NOMO-1 (cell line): ENCODE measurements around the gene ACSS1.

Source experiments
- DNase-seq, 2 experiments: peaks; one replicate each; lab custom pipeline; 2025; ENCODE audit not compliant: unreplicated experiment in 2 of 2; lab: John Stamatoyannopoulos, UW

ACSS1 gene

GRCh38 chr20:24980291-24981053 is 77.5 kb downstream of the ACSS1 start:
- DNase-seq, result no peak

- DNase-seq, result no peak
These were observed 78.6 kb downstream of the ACSS1 start for GRCh38 chr20:24979036-24979960.

DNA sequence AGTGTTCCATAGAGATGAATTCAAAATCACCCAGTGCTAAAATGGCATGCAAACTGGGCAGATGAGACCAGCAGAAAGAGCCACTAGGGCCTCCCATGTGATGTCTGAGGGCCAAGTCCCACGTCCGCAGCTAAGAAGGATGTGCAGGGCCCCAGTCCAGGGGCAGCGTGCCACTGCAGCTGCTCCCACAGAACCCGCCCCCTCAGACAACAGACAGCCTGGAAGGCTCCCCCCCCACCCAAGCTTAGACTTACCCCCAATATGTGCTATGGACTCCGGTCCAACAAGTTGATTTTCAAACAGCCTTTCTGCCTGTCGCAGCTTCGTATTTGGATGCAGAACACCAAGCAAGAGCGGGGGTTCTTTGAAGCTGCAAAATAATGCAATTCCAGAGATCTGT is 79.4 kb downstream of the ACSS1 start:
- no peak for DNase-seq

GRCh38 chr20:24977797-24978196 is 80.1 kb downstream of the ACSS1 start:
- no peak for DNase-seq

DNA sequence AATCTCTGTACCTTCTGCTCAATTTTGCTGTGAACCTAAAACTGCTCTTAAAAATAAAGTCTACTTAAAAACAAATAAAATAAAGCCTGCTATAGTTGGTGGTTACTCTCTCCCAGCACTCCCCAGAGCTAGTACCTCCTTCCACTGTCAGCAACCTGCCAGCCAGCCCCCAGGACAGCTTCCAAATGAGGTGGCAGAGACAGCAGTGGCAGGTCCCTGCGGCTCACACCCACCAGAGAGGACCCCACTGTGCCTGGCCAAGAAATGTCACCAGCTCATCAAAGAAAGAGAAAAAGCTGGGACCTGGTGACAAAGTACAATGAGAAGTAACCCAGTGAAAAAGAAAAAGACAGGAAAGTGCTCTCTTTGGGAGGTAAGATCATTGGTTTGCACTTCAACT is 80.6 kb downstream of the ACSS1 start:
- DNase-seq, result no peak

DNA sequence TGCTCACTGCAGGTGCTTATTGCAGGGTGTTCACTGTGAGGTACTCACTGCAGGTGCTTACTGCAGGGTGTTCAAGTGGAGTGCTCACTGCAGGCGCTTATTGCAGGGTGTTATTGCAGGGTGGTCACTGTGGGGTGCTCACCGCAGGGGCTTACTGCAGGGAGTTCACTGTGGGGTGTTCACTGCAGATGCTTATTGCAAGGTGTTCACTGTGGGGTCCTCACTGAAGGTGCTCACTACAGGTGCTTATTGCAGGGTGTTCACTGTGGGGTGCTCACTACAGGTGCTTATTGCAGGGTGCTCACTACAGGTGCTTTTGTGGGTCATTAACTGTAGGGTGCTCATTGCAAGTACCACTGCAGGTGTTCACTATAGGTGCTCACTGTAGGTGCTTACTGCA is 85.6 kb downstream of the ACSS1 start:
- DNase-seq, result no peak

- no peak for DNase-seq
These were observed 86.4 kb downstream of the ACSS1 start for GRCh38 chr20:24971376-24972101.

- DNase-seq, result peak; percentile 14 to 43
These were observed 87.2 kb downstream of the ACSS1 start for GRCh38 chr20:24970754-24971153.

GRCh38 chr20:24970030-24970553 is 87.8 kb downstream of the ACSS1 start:
- DNase-seq, result peak in 1 of 2 experiments; percentile 56

DNA sequence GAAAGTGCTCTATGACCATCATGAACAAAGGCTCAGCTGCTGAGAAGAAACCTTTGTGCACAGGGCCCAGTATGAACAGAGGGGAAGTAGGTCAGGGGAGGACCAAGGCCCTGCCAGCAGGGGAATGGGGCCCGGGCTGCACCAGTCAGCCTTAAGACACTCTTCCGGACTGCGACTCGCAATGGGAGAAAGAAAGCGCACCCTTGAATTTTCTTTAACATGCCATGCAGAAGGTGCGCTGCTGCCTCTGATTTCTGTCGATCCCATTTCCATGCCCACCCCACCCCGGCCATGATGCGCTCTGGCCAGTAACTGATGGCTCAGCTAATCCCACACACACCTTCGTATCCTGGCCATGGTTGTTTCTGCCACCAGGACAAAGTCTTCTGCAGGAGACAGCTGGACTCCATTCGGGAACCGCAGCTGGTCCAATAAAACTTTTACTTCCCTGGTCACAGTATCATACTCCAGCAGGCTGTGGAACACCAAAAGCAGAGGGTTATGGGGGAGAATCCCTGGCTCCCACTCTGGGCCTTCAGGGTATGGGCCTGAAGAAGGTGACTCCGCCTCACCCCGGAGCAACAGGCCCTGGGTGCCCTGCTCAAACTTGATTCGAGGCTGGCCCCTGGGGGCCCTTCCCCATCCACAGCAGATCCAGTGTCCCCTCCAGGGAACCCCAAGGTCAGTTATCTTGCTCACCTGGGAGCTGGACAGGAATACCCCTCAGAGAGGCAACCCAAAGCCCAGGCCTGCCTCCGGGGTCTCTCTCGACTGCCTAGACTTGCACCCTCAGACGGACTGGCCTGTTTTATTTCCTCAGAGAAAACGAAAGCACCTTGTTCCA is 88.5 kb downstream of the ACSS1 start:
- no peak for DNase-seq

GRCh38 chr20:24968278-24968800 is 89.6 kb downstream of the ACSS1 start:
- no peak for DNase-seq

- no peak for DNase-seq
These were observed 91.5 kb downstream of the ACSS1 start for GRCh38 chr20:24966317-24967012.

GRCh38 chr20:24965065-24965919 is 92.6 kb downstream of the ACSS1 start:
- no peak for DNase-seq

DNA sequence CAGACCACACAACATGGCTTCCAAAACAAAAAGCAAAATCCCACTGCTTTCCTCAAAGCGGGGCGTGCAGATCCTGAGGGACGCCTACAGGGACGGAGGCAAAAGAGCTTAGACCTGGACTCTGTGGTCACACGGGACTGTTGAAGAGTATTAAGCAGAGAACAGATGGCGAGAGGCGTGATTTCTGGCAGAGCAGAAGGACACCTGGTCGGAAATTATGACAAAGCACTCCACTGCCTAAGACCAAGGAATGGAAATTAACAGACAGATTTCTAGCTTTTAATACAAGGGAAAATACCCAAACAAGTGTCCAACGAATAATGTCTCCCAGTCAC is 93.5 kb downstream of the ACSS1 start:
- DNase-seq, result no peak

- DNase-seq, result no peak
These were observed 94.0 kb downstream of the ACSS1 start for GRCh38 chr20:24963672-24964505.

DNA sequence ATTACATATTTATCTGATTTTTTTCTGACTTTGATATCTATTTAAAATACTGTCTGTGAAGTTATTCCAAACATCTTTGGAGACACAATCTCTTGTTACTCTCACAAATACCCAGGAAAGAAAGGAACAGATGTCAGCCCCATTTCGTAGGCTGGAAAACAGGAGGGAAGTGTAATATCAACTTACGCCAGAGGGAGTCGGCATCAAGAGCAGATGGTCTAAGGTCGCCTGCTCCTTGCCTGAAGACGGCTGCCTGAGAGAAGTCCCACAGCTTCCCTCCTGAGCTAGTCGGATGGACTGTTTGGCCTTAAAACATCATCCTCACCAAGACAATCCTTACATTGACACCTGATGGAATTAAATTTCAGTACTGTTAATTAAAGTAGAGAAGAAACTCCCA is 95.4 kb downstream of the ACSS1 start:
- no peak for DNase-seq

DNA sequence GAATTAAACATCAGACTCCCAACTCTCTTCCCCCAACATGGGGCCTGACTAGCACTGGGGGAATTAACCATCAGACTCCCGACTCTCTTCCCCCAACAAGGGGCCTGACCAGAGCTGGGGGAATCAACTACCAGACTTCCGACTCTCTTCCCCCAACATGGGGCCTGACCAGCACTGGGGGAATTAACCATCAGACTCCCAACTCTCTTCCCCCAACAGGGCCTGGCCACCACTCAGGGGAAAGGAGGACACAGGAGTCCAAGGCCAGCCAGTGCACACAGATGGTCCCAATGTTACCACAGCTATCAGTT is 95.8 kb downstream of the ACSS1 start:
- no peak for DNase-seq
